Urinary bladder (tissue), 4 donors: Measurements from ENCODE around the gene GRIK3. TPM values are rescaled to one million over a fixed set of nuclear protein-coding genes. Genes with fewer than 3 reads are reported as not detected.
A peak's percentile ranks its signal among the peaks of the same experiment; 100 is the strongest.

Experiments used
- DNase-seq: peaks from one replicate; pipeline ENCODE4 v3.0.0-alpha.2; 2015; ENCODE audit errors: extremely low spot score
- H3K27ac ChIP-seq: one replicate; pipeline ENCODE4 v1.5.1; 2013; ENCODE audit warnings: low read depth, mild to moderate bottlenecking, moderate library complexity
- H3K36me3 ChIP-seq: one replicate; pipeline ENCODE4 v1.6.1; 2013; ENCODE audit warnings: mild to moderate bottlenecking, moderate library complexity; ENCODE audit not compliant: insufficient read depth
- H3K4me1 ChIP-seq: one replicate; pipeline ENCODE4 v1.6.1; 2013; ENCODE audit warnings: mild to moderate bottlenecking, moderate library complexity; ENCODE audit not compliant: insufficient read depth
- H3K4me3 ChIP-seq: one replicate; pipeline ENCODE4 v1.5.1; 2013; ENCODE audit warnings: low read depth, low read length
- WGBS: extraction: QIAGEN DNeasy Blood & Tissue Kit; methylation state at CpG from one replicate; pipeline ENCODE4 v1.1.7; 2013; 5-methylcytosine and 5-hydroxymethylcytosine counted together
- polyA plus RNA-seq: library from polyadenylated mRNA; stranded (reverse); fragments of 200-250 nt; gene quantifications from one replicate; pipeline ENCODE4 v1.2.3, GENCODE V29; 2013
- total RNA-seq: library from RNA; depleted of rRNA; stranded (reverse); fragments of >200 nt; gene quantifications from one replicate; pipeline ENCODE4 v1.2.3, GENCODE V29; 2014
- donor health status: healthy with polysubstance abuse.
- donor health status: healthy.

The GRIK3 gene
- total and polyA plus RNA-seq, 2 donors: 1.7 to 4.1 TPM

- no peak for DNase-seq
- 21% methylated on average over 16 of the region's 16 CpGs for whole genome bisulfite sequencing
- Histone ChIP-seq H3K4me1 (no peaks in the 10 kb centered on the region), H3K4me3 (no peak overlapping the region), H3K27ac (no peak overlapping the region), H3K36me3 (no peaks in the 10 kb centered on the region)
Observed at GRCh38 chr1:37038227-37039093, 4.1 kb upstream of the GRIK3 start.

GRCh38 chr1:37037690-37038089 lies 3.4 kb upstream of the GRIK3 start:
- Histone ChIP-seq H3K27ac (no peak overlapping the region), H3K4me1 (no peaks in the 10 kb centered on the region), H3K4me3 (no peak overlapping the region), H3K36me3 (no peaks in the 10 kb centered on the region)
- DNase-seq: no peak
- 6% methylated on average over 15 of the region's 15 CpGs for WGBS

GRCh38 chr1:37036667-37037053 lies 2.3 kb upstream of the GRIK3 start:
- WGBS: 6% methylated on average over 13 of the region's 13 CpGs
- DNase-seq: no peak

GRCh38 chr1:37035796-37036666 lies 1.7 kb upstream of the GRIK3 start:
- Histone ChIP-seq H3K4me1 (no peaks in the 10 kb centered on the region), H3K36me3 (no peaks in the 10 kb centered on the region), H3K27ac (no peak overlapping the region), H3K4me3 (no peak overlapping the region)
- DNase-seq: no peak
- 5% methylated on average over 20 of the region's 20 CpGs for WGBS

More at GRCh38 chr1:37036667-37037053, 2.3 kb upstream of the GRIK3 start:
- H3K4me3 ChIP-seq: no peak overlapping the region
- no peak overlapping the region for H3K27ac ChIP-seq
- no peaks in the 10 kb centered on the region for H3K36me3 ChIP-seq
- no peaks in the 10 kb centered on the region for H3K4me1 ChIP-seq

GRCh38 chr1:37035014-37035691 lies 838 bp upstream of the GRIK3 start:
- 4% methylated on average over 27 of the region's 27 CpGs for whole genome bisulfite sequencing
- no peak overlapping the region for H3K4me3 ChIP-seq
- no peaks in the 10 kb centered on the region for H3K36me3 ChIP-seq
- no peak for DNase-seq
- H3K27ac ChIP-seq: no peak overlapping the region
- no peaks in the 10 kb centered on the region for H3K4me1 ChIP-seq

DNA sequence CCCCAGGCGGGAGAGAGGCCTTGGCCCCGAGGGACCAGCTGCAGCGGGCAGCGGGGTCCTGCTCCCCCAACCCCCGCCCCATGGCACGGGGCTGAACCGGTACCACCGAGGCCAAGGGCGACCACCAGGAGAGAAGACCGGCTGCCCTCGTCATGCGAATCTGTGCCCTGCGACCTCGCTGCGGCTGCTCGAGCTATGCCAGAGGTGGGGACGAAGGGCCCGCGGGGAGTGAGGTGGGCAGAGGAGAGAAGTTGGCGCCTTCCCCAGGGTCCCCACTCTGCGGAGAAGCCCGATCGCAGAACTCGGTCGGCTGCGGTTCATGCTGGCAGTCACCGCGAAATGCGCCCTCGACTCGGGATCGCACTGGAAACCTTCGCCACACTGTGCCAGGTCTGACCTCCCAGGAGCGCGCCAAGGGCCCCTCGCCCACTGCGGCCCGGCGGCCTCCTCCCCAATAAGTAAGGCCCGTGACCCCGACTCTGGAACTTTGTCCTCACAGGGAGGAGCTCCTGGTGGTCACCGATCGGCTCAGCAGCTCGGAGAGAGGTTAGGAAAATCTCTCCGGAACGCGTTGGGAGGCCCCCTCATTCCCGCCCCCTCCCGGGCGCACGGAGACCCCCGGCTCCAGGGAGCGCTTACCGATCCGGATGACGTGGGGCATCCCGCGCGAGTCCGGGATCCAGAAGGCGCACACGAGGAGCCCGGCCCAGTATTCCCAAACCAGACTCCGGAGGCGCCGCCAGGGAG lies 787 bp downstream of the GRIK3 start:
- WGBS: 1% methylated on average over 66 of the region's 66 CpGs
- H3K4me3 ChIP-seq: peak overlapping the region; percentile 20

GRCh38 chr1:37032660-37033354 lies 1.5 kb downstream of the GRIK3 start:
- Histone ChIP-seq H3K27ac (no peak overlapping the region), H3K4me1 (no peaks in the 10 kb centered on the region), H3K4me3 (no peak overlapping the region), H3K36me3 (no peaks in the 10 kb centered on the region)
- no peak for DNase-seq
- WGBS: 1% methylated on average over 60 of the region's 60 CpGs

More for the DNA sequence above, 787 bp downstream of the GRIK3 start:
- Histone ChIP-seq H3K4me1 (no peaks in the 10 kb centered on the region), H3K36me3 (no peaks in the 10 kb centered on the region), H3K27ac (no peak overlapping the region)
- no peak for DNase-seq

- Histone ChIP-seq H3K36me3 (no peaks in the 10 kb centered on the region), H3K4me3 (no peak overlapping the region), H3K4me1 (no peaks in the 10 kb centered on the region), H3K27ac (no peak overlapping the region)
- WGBS: 35% methylated on average over 9 of the region's 9 CpGs
- DNase-seq: no peak
Observed at GRCh38 chr1:37031871-37032270, 2.4 kb downstream of the GRIK3 start.

DNA sequence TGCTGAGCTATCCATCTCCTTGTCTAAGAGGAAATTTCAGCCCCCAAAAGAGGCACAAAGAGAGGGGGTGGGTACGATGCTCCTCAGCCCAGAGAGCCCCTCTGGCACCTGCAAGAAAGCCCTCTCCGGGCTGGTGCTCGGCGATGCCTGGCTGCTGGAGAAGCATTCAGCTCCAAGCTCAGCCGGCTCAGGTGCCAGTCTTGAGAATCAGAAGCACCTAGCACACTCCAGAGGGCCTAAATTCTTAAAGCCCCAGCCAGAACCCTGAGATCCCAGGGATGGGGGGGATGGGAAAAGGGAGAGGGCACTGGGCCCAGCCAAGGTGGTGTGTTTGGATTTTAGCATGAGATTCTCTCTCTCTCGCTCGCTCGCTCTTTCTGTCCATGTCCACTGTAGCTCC lies 2.9 kb downstream of the GRIK3 start:
- H3K4me3 ChIP-seq: no peak overlapping the region
- H3K36me3 ChIP-seq: no peaks in the 10 kb centered on the region
- H3K4me1 ChIP-seq: no peaks in the 10 kb centered on the region
- 61% methylated on average over 8 of the region's 8 CpGs for WGBS
- no peak overlapping the region for H3K27ac ChIP-seq
- DNase-seq: no peak

DNA sequence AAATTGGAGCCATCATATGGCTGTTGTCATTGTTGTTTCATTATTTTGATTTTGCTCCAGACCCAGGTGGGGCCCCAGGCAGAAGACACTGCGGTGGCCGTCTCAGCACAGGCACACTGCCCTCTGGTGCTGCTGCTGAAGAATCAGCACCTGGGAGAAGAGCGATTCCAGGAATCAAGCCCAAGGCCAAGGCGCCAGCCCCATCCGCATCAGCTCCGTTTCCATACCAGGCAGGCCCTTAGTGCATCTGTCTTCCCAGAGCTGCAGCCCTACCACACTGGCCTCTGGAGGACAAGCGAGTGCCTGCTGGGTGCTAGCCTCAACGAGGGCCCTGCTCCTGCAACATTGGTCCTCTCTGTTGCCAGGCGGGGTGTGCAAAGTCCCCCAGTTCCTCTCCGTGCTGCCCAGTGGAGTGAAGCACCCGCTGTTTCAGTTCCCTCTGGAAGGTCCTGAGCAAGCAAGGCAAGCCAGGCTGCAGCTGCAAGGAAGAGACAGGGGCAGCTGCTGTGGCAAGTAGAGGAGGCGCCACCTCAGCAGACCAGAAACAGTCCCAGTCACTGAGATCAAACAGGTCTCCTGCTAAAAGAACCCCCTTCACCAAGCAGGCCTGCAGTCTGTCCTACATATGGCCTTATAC lies 5.2 kb downstream of the GRIK3 start:
- no peak overlapping the region for H3K27ac ChIP-seq
- no peaks in the 10 kb centered on the region for H3K4me1 ChIP-seq
- H3K36me3 ChIP-seq: no peaks in the 10 kb centered on the region
- 35% methylated on average over 12 of the region's 12 CpGs for WGBS
- DNase-seq: no peak
- H3K4me3 ChIP-seq: no peak overlapping the region

DNA sequence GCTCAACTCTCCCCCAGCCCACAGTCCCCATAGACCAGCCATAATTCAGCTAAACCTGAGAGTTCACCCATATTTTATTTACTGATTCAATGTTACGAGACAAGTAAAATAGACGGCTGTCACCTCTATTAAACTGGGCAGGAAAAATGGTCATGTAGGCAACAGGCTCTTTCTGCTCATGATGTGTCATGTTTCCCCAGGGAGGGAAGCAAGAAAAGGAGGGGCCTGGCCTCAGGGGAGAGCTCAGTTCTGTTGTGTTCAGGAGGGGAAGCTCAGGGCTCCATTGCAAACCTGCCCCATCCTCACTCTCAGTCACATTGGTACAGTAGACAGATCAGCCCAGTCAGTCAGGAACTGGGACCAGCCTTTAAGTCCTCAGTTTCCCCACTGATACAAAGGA lies 12.8 kb downstream of the GRIK3 start:
- H3K27ac ChIP-seq: no peak overlapping the region
- no peak overlapping the region for H3K4me3 ChIP-seq
- 88% methylated on average over 2 of the region's 2 CpGs for WGBS
- no peak for DNase-seq
- H3K36me3 ChIP-seq: no peaks in the 10 kb centered on the region
- H3K4me1 ChIP-seq: no peaks in the 10 kb centered on the region

GRCh38 chr1:37020653-37021277 lies 13.6 kb downstream of the GRIK3 start:
- no peak for DNase-seq
- H3K4me3 ChIP-seq: no peak overlapping the region
- 11% methylated on average over 8 of the region's 8 CpGs for WGBS
- H3K36me3 ChIP-seq: no peaks in the 10 kb centered on the region
- no peak overlapping the region for H3K27ac ChIP-seq
- H3K4me1 ChIP-seq: no peaks in the 10 kb centered on the region
